Measurements from ENCODE around the gene UQCC3.

UQCC3 gene

GRCh38 chr11:62713343-62713742, 41.9 kb downstream of the UQCC3 start:
- H3K4me1 ChIP-seq (ENCODE audit: control insufficient read depth, insufficient read depth, low read length): peaks cover 12% of the 10 kb centered on the region
- no peaks in the 10 kb centered on the region for H3K27me3 ChIP-seq (ENCODE audit: control insufficient read depth, insufficient read depth, low read length)
- peaks cover 75% of the 10 kb centered on the region for H3K36me3 ChIP-seq (ENCODE audit: control insufficient read depth, insufficient read depth, low read length)
- H3K9me3 ChIP-seq (ENCODE audit: control insufficient read depth, insufficient read depth, low read depth, low read length): no peaks in the 10 kb centered on the region
- H3K27ac ChIP-seq (ENCODE audit: low read depth, low read length): no peak overlapping the region
- H3K4me3 ChIP-seq (ENCODE audit: low read depth, low read length): no peak overlapping the region
- no peak overlapping the region for H3K9ac ChIP-seq (ENCODE audit: low read length)

GRCh38 chr11:62715150-62716130, 44.0 kb downstream of the UQCC3 start:
- H3K9ac ChIP-seq (ENCODE audit: low read length): no peak overlapping the region
- H3K27me3 ChIP-seq (ENCODE audit: control insufficient read depth, insufficient read depth, low read length): no peaks in the 10 kb centered on the region
- no peak overlapping the region for H3K4me3 ChIP-seq (ENCODE audit: low read depth, low read length)
- no peak overlapping the region for H3K27ac ChIP-seq (ENCODE audit: low read depth, low read length)
- H3K4me1 ChIP-seq (ENCODE audit: control insufficient read depth, insufficient read depth, low read length): peaks cover 2% of the 10 kb centered on the region; the same call in 1 of the 2 replicates
- H3K9me3 ChIP-seq (ENCODE audit: control insufficient read depth, insufficient read depth, low read depth, low read length): no peaks in the 10 kb centered on the region
- peaks cover 91% of the 10 kb centered on the region for H3K36me3 ChIP-seq (ENCODE audit: control insufficient read depth, insufficient read depth, low read length)

GRCh38 chr11:62716206-62716605, 44.7 kb downstream of the UQCC3 start:
- no peaks in the 10 kb centered on the region for H3K9me3 ChIP-seq (ENCODE audit: control insufficient read depth, insufficient read depth, low read depth, low read length)
- peaks cover 94% of the 10 kb centered on the region for H3K36me3 ChIP-seq (ENCODE audit: control insufficient read depth, insufficient read depth, low read length)

GRCh38 chr11:62716816-62717215, 45.3 kb downstream of the UQCC3 start:
- Histone ChIP-seq H3K27me3 (ENCODE audit: control insufficient read depth, insufficient read depth, low read length) (no peaks in the 10 kb centered on the region), H3K9ac (ENCODE audit: low read length) (no peak overlapping the region), H3K36me3 (ENCODE audit: control insufficient read depth, insufficient read depth, low read length) (peaks cover 95% of the 10 kb centered on the region), H3K4me1 (ENCODE audit: control insufficient read depth, insufficient read depth, low read length) (no peaks in the 10 kb centered on the region), H3K4me3 (ENCODE audit: low read depth, low read length) (no peak overlapping the region), H3K27ac (ENCODE audit: low read depth, low read length) (no peak overlapping the region), H3K9me3 (ENCODE audit: control insufficient read depth, insufficient read depth, low read depth, low read length) (no peaks in the 10 kb centered on the region)

More at GRCh38 chr11:62716206-62716605, 44.7 kb downstream of the UQCC3 start:
- no peak overlapping the region for H3K4me3 ChIP-seq (ENCODE audit: low read depth, low read length)
- no peak overlapping the region for H3K9ac ChIP-seq (ENCODE audit: low read length)
- H3K27me3 ChIP-seq (ENCODE audit: control insufficient read depth, insufficient read depth, low read length): no peaks in the 10 kb centered on the region
- no peaks in the 10 kb centered on the region for H3K4me1 ChIP-seq (ENCODE audit: control insufficient read depth, insufficient read depth, low read length)
- H3K27ac ChIP-seq (ENCODE audit: low read depth, low read length): no peak overlapping the region

- Histone ChIP-seq H3K27ac (ENCODE audit: low read depth, low read length) (no peak overlapping the region), H3K4me3 (ENCODE audit: low read depth, low read length) (no peak overlapping the region), H3K9ac (ENCODE audit: low read length) (no peak overlapping the region), H3K36me3 (ENCODE audit: control insufficient read depth, insufficient read depth, low read length) (peaks cover 98% of the 10 kb centered on the region), H3K9me3 (ENCODE audit: control insufficient read depth, insufficient read depth, low read depth, low read length) (no peaks in the 10 kb centered on the region), H3K4me1 (ENCODE audit: control insufficient read depth, insufficient read depth, low read length) (no peaks in the 10 kb centered on the region; the same call in 1 of the 2 replicates), H3K27me3 (ENCODE audit: control insufficient read depth, insufficient read depth, low read length) (no peaks in the 10 kb centered on the region)
Observed at GRCh38 chr11:62719302-62719978, 48.0 kb downstream of the UQCC3 start.

GRCh38 chr11:62721994-62722393, 50.5 kb downstream of the UQCC3 start:
- Histone ChIP-seq H3K4me3 (ENCODE audit: low read depth, low read length) (no peak overlapping the region), H3K4me1 (ENCODE audit: control insufficient read depth, insufficient read depth, low read length) (peaks cover 4% of the 10 kb centered on the region; the same call in 1 of the 2 replicates), H3K27ac (ENCODE audit: low read depth, low read length) (no peak overlapping the region), H3K9ac (ENCODE audit: low read length) (no peak overlapping the region), H3K9me3 (ENCODE audit: control insufficient read depth, insufficient read depth, low read depth, low read length) (no peaks in the 10 kb centered on the region), H3K27me3 (ENCODE audit: control insufficient read depth, insufficient read depth, low read length) (no peaks in the 10 kb centered on the region), H3K36me3 (ENCODE audit: control insufficient read depth, insufficient read depth, low read length) (peaks cover 84% of the 10 kb centered on the region)

All from HUES6 (cell line).